ENCODE data around the gene PRR12.

DNA sequence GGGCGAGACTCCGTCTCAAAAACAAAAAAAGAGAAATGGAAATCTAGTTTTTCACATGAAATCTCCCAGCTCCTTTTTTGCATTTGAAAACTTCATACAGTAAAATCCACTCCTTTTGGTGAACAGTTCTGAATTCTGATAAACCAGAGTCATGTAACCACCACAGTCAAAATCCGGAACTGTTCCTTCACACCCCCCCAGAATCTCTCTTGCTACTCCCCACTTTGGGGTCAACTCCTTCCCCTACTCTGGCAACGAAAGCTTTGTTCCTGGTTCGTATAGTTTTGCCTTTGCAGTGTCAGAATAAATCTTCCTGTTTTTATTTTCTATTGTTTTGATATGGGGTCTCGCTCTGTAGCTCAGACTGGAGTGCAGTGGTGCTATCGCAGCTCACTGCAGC is 39.5 kb upstream of the PRR12 start:
- TF ChIP-seq, protein P1, sequence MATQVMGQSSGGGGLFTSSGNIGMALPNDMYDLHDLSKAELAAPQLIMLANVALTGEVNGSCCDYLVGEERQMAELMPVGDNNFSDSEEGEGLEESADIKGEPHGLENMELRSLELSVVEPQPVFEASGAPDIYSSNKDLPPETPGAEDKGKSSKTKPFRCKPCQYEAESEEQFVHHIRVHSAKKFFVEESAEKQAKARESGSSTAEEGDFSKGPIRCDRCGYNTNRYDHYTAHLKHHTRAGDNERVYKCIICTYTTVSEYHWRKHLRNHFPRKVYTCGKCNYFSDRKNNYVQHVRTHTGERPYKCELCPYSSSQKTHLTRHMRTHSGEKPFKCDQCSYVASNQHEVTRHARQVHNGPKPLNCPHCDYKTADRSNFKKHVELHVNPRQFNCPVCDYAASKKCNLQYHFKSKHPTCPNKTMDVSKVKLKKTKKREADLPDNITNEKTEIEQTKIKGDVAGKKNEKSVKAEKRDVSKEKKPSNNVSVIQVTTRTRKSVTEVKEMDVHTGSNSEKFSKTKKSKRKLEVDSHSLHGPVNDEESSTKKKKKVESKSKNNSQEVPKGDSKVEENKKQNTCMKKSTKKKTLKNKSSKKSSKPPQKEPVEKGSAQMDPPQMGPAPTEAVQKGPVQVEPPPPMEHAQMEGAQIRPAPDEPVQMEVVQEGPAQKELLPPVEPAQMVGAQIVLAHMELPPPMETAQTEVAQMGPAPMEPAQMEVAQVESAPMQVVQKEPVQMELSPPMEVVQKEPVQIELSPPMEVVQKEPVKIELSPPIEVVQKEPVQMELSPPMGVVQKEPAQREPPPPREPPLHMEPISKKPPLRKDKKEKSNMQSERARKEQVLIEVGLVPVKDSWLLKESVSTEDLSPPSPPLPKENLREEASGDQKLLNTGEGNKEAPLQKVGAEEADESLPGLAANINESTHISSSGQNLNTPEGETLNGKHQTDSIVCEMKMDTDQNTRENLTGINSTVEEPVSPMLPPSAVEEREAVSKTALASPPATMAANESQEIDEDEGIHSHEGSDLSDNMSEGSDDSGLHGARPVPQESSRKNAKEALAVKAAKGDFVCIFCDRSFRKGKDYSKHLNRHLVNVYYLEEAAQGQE (IDR thresholded peaks at IDR 0.05; ENCODE audit: insufficient read depth in 1 of 2, low read depth in 2 of 2, low read length in 1 of 2), result no peak
- TF ChIP-seq, protein P2, sequence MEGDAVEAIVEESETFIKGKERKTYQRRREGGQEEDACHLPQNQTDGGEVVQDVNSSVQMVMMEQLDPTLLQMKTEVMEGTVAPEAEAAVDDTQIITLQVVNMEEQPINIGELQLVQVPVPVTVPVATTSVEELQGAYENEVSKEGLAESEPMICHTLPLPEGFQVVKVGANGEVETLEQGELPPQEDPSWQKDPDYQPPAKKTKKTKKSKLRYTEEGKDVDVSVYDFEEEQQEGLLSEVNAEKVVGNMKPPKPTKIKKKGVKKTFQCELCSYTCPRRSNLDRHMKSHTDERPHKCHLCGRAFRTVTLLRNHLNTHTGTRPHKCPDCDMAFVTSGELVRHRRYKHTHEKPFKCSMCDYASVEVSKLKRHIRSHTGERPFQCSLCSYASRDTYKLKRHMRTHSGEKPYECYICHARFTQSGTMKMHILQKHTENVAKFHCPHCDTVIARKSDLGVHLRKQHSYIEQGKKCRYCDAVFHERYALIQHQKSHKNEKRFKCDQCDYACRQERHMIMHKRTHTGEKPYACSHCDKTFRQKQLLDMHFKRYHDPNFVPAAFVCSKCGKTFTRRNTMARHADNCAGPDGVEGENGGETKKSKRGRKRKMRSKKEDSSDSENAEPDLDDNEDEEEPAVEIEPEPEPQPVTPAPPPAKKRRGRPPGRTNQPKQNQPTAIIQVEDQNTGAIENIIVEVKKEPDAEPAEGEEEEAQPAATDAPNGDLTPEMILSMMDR (IDR thresholded peaks at IDR 0.05), result no peak
- TF ChIP-seq POLR2AphosphoS5 (IDR thresholded peaks at IDR 0.05; ENCODE audit: low read depth, low read length) (no peak), TCF7L2 (IDR thresholded peaks at IDR 0.05; ENCODE audit: low read depth, low read length) (no peak)
